DMS53 treated with DMSO at 0.1 percent for 48 hours (cell line): ENCODE data around the gene PHF1.
"Not testable (repeated sequence)": the region's sequence is repeated elsewhere in the genome, so short reads cannot be mapped to it uniquely, and the experiment has no call there.

Experiments used
- DNase-seq: peaks from one replicate; lab custom pipeline; 2025; ENCODE audit not compliant: unreplicated experiment; lab: John Stamatoyannopoulos, UW

The PHF1 gene

GRCh38 chr6:33391278-33391921 lies 19.4 kb upstream of the PHF1 start, which contains the start of gene KIFC1:
TSS of gene KIFC1 (plus strand) at chr6:33391823. CDS start at chr6:33391986, 163 bp downstream.
- peak; percentile 100 for DNase-seq

DNA sequence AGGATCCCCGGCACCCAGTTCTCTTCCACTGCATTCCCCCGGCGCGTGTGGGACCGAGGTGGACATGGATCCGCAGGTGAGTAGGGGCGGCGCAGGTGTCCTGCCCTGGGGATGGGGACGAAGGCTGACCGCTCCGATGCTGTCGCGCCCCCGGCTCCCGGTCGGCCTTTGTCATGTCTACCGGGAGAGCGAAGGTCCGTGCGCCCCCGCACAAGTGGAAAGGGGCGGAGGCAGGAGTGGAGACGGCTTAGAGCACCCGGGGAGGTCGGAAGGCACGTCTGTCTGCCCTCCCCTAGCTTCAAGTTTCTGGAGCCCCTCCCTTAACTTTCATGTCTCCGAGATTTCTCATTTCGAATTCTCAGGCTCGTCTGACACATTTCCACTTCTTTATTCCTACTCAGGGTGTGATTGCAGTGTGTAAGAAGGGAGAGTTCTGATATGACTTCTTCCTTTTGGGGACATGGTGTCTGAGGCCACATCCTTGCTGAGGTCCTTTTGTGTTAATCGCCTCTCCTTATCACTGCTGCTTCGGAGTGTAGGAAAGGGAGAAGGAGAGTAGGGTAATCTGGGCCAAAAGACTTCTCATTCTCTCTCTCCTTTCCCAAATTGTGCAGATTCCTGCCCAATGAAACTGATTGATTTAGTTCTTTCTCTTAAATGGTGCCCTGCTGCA lies 18.8 kb upstream of the PHF1 start:
- peak; percentile 11 for DNase-seq

DNA sequence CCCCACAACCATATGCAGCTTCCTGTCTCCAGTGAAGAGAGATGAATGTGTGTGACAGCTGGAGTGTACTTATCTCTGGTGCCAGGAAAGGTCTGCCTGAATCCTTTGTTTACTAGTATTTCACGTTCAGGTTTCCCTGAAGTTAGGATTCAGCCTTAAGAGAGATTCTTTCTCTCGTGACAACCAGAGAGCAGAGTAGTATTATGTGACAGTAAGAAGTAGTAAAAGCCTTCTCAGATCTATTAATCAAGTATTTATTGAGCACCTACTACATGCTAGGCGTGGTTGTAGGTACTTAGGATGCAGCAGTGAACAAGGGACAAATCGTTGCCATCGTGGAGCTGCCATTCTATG lies 18.2 kb upstream of the PHF1 start:
- DNase-seq, result no peak

DNA sequence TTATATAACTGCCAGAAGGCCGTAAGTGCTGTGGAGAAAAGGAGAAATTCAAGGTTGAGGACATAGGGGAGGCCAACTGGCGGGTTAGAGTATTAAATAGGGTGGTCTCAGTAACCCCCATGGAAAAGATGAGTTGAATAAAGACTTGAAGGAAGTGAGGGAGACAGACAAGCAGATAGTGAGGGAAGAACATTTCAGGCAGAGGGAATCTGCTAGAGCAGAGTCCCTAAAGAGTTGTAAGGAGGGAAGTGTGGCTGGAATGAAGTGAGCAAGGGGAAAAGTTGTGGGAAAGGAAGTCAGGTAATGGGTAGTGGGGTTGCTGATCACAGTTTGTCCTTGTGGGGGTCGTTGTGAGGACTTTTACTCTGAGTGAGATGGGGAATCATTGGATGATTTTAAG lies 17.8 kb upstream of the PHF1 start:
- DNase-seq, result no peak

DNA sequence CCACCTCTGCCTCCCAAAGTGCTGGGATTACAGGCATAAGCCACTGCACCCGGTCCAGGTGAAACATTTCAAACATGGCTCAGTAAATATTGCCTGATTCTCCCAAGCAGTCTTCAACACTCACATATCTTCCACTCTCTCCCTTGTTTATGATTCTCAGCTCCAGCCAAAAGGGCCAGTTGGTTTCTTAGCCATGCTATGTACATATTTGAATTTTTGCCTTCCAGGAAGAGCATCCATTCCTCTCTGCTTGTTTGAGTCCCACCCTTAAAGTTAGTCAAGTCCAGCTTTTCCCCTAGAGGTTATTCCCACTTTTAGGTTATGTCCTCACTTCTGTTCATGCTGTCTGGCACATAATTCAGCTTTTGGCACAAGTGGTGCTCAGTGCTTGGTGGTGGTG lies 13.3 kb upstream of the PHF1 start:
- no peak for DNase-seq

- DNase-seq, result not testable (repeated sequence)
Observed at GRCh38 chr6:33398601-33399000, 12.2 kb upstream of the PHF1 start.

DNA sequence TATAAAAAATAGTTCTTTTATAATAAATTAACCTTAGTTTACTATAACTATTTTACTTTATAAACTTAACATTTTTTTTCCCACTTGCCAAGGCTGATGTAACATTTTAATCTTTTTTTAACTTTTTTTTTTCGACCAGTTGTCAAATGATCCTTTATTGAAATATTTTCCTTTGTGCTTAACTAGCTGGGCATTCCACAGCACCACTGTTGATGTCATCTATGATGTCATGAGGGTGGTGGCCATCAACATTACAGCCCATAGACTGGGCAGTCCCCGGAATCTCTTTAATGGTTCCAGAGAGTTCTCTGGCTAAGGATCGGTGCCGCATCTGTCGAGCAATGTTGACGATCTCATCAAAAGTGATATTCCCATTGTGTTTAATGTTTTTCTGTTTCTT lies 10.9 kb upstream of the PHF1 start:
- not testable (repeated sequence) for DNase-seq

DNA sequence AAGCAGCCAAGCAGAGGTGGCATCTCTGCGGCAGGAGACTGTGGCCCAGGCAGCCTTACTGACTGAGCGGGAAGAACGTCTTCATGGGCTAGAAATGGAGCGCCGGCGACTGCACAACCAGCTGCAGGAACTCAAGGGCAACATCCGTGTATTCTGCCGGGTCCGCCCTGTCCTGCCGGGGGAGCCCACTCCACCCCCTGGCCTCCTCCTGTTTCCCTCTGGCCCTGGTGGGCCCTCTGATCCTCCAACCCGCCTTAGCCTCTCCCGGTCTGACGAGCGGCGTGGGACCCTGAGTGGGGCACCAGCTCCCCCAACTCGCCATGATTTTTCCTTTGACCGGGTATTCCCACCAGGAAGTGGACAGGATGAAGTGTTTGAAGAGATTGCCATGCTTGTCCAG lies 5.9 kb upstream of the PHF1 start:
- no peak for DNase-seq

DNA sequence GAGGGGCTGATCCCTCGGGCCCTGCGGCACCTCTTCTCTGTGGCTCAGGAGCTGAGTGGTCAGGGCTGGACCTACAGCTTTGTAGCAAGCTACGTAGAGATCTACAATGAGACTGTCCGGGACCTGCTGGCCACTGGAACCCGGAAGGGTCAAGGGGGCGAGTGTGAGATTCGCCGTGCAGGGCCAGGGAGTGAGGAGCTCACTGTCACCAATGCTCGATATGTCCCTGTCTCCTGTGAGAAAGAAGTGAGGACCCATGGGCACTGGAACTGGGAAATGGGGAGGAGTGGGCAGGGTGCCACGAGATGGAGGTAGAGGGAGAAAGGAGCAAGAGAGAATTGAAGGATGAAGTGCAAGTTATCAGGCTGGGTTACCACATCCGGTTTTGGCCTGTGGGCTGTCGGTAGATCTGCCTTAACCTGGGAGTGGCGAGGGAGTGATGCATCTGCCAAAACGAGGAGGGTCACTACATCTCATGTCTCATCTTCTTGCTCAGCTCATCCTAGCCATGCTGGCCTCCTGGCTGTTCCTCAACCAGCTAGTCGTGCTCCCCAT lies 5.4 kb upstream of the PHF1 start:
- no peak for DNase-seq

- no peak for DNase-seq
Observed at GRCh38 chr6:33406126-33406525, 4.7 kb upstream of the PHF1 start.

DNA sequence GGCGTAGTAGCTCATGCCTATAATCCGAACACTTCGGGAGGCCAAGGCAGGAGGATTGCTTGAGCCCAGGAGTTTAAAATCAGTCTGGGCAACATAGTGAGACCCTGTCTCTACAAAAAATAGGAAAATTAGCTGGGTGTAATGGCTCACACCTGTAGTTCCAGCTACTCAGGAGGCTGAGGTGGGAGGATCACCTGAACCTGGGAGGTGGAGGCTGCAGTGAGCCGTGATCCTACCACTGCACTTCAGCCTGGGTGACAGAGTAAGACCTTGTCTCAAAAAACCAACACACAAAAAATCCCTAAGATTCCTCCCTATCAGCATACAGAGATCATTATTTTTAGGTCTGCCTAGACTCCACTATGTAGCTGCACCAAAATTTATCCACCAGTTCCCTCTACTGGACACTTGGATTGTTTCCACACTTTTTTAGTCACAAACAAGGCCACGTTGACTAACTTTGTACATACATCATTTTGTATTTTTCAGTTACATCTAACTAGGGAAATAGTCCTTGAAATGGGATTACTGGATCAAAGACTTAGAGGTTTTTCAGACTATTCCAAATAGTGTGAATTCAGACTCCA lies 3.6 kb upstream of the PHF1 start:
- no peak for DNase-seq

DNA sequence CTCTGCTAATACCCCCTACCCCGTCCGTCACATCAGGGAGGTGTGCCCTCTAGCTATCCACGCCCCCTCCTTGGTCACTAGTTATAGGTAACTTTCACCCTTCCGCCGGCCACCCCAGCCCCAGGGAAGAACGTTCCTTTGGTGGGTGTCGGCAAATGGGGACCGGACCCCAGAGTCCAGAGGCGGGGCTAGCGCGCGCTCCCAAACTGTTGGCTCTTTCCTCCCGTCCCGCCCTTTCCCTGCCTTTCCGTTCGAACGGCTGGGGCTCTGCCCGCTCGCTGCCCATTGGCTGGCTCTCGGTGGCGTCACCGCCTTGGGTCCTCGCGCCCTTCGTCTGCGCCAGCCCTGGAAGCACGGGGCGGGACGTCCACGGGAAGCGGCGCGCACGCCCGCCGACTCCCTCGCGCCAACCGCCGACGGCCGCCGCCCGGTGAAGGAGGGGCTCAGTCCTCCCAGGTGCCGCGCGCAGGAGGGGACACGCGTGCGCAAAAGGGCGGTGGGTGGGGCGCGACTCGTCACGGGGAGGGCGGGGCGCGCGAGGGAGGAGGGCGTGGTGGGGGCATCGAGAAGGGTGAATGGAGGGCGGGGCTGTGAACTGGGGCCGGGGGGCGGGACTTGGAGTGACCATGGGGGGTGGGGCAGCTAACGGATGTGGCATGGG lies 634 bp upstream of the PHF1 start:
- DNase-seq, result peak; percentile 93

DNA sequence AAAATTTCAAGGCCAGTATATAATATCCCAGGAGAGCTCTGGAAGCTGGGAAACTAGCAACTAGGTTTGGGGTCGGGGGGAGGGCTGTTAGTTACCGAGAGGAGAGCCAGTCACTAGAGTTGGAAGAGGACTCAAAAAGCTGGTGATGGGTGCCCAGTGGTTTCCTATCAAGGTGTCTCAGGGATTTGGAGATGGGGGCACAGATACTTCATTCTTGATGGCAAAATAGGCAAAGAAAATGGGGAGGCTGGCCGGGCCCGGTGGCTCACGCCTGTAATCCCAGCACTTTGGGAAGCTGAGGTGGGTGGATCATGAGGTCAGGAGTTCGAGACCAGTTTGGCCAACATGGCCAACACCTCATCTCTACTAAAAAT lies 805 bp downstream of the PHF1 start:
- no peak for DNase-seq

DNA sequence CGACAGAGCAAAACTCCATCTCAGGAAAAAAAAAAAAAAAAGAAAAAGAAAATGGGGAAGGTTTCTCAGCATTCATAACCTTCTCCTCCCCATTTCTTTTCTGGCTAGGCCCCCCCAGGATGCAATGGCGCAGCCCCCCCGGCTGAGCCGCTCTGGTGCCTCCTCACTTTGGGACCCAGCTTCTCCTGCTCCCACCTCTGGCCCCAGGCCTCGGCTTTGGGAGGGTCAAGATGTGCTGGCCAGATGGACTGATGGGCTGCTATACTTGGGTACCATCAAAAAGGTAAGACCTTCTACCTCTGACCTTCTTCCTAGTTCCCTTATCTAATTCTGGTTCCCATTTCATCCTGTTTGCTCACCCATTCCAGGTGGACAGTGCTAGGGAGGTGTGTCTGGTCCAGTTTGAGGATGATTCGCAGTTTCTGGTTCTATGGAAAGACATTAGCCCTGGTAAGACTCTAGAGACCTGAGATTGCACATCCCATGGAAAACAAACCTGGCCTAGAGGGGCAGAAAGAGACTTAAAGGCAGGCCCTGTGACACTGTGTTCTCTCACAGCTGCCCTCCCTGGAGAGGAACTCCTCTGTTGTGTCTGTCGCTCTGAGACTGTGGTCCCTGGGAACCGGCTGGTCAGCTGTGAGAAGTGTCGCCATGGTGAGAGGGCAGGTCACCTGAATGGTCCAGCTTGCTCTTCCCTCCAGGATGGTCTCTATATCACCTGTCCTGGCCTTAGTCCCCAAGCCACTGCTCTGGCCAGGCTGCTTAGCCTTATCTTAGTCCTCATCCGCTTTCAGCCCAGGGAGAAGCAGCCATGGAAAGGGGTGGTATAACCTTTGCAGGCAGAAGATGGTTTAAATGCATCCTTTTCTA lies 1.6 kb downstream of the PHF1 start:
- DNase-seq, result no peak

DNA sequence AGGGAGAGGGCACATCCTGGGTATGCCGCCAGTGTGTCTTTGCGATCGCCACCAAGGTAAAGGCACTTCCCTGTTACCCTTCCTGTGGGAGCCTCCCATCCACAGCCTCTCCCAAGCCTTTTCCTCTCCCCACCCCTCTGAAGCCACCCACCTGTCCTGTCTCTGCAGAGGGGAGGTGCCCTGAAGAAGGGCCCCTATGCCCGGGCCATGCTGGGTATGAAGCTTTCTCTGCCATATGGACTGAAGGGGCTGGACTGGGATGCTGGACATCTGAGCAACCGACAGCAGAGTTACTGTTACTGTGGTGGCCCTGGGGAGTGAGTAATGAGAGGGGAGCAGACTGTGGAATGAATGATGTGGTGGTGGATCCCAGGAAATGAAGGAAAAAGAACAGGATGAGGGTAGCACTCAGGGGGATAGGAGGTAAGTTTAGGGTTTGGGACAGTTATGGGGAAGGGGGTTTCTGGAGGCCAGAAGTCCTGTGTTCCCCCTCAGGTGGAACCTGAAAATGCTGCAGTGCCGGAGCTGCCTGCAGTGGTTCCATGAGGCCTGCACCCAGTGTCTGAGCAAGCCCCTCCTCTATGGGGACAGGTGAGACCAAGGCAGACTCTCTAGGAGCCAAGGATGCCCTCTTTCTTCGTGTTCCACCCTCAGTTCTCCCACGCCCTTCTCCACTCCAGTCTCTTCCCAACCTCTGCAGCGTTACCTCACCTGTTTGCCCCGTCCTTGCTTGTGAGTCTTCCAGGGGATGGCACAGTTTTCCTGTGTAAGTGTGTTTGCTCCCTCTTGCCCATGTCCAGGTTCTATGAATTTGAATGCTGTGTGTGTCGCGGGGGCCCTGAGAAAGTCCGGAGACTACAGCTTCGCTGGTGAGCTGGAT lies 2.7 kb downstream of the PHF1 start:
- DNase-seq, result no peak

DNA sequence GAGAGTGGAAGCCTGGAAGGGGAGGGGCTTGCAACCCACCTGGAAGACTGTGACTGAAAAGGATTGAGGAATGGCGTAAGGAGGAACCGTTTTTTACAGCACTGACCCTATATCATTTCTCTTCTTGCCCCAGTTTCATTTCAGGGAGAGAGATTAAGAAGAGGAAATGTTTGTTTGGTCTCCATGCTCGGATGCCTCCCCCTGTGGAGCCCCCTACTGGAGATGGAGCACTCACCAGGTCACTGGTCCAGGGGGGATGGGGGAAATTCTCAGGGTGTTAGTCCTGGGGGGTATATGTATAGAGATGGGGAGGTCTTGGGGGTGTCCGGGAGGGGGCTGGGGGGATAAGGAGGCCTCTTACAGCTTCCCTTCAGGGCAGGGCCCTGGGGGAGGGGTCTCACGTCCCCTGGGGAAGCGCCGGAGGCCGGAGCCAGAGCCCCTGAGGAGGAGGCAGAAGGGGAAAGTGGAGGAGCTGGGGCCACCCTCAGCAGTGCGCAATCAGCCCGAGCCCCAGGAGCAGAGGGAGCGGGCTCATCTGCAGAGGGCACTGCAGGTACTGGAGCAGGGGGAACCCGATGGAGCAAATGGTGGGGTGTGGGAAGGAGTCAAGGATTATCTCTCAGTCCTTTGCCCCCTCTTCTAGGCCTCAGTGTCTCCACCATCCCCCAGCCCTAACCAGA lies 3.9 kb downstream of the PHF1 start:
- no peak for DNase-seq

- DNase-seq, result no peak
Observed at GRCh38 chr6:33415831-33416230, 5.0 kb downstream of the PHF1 start.

- DNase-seq, result no peak
Observed at GRCh38 chr6:33416386-33417127, 5.7 kb downstream of the PHF1 start.
